Stimulated activated CD8-positive, alpha-beta memory T cell treated with anti-CD3 and anti-CD28 coated beads, Interleukin-12 subunit alpha, Interleukin-12 subunit beta, amount 100 ng/mL, for 24 hours (primary cell): ENCODE measurements around the gene SCN8A.
"Not testable (repeated sequence)": the region's sequence is repeated elsewhere in the genome, so short reads cannot be mapped to it uniquely, and the experiment has no call there.

Experiments used
- DNase-seq: peaks from one replicate; pipeline ENCODE4 v3.0.0-alpha.2; 2020; ENCODE audit errors: extremely low read depth

The SCN8A gene

GRCh38 chr12:51591016-51591901 lies at the start of gene SCN8A:
Gene SCN8A (plus strand): TSS chr12:51591233. CDS start chr12:51662818, 71,585 bp downstream.
- DNase-seq, result no peak

- no peak for DNase-seq
Measured at GRCh38 chr12:51546097-51546496, 44.9 kb upstream of the SCN8A start.

DNA sequence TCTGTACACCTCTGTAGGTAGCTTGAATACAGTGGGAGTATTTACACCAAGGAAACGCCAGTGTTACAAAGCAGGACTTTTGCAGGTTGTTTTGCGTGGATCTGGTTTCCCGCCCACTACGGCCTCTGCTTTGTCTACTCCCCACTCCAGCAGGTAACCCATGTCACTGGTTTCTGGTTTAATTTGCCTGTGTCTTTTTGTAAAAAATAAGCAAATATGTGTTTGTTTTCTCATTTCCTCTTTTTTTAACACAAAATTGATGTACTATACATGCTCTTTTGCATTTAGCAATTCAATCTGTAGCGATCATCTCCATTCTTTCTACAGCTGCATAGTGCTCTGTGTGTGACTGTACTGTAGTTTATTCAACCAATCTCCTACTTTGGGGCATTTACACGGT lies 43.4 kb upstream of the SCN8A start:
- no peak for DNase-seq

- no peak for DNase-seq
Measured at GRCh38 chr12:51548241-51548640, 42.8 kb upstream of the SCN8A start.

DNA sequence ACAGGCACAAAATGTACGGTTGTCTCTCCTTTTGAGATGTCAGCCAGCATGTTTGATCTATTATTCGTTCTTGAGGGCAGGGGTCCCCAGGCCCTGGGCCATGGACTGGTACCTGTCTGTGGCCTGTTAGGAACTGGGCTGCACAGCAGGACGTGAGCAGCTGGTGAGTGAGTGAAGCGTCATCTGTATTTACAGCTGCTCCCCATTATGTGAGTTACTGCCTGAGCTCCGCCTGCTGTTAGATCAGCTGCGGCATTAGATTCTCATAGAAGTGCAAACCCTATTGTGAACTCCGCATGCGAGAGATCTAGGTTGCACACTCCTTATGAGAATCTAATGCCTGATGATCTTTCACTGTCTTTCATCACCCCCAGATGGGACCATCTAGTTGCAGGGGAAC lies 41.4 kb upstream of the SCN8A start:
- no peak for DNase-seq

DNA sequence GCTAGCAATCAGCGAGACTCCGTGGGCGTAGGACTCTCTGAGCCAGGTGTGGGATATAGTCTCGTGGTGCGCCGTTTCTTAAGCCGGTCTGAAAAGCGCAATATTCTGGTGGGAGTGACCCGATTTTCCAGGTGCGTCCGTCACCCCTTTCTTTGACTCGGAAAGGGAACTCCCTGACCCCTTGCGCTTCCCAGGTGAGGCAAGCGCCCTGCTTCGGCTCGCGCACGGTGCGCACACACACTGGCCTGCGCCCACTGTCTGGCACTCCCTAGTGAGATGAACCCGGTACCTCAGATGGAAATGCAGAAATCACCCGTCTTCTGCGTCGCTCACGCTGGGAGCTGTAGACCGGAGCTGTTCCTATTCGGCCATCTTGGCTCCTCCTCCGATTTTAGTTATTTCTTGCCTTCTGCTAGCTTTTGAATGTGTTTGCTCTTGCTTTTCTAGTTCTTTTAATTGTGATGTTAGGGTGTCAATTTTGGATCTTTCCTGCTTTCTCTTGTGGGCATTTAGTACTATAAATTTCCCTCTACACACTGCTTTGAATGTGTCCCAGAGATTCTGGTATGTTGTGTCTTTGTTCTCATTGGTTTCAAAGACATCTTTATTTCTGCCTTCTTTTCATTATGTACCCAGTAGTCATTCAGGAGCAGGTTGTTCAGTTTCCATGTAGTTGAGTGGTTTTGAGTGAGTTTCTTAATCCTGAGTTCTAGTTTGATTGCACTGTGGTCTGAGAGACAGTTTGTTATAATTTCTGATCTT lies 22.6 kb upstream of the SCN8A start:
- not testable (repeated sequence) for DNase-seq

GRCh38 chr12:51579321-51579850 lies 11.6 kb upstream of the SCN8A start:
- DNase-seq, result no peak

DNA sequence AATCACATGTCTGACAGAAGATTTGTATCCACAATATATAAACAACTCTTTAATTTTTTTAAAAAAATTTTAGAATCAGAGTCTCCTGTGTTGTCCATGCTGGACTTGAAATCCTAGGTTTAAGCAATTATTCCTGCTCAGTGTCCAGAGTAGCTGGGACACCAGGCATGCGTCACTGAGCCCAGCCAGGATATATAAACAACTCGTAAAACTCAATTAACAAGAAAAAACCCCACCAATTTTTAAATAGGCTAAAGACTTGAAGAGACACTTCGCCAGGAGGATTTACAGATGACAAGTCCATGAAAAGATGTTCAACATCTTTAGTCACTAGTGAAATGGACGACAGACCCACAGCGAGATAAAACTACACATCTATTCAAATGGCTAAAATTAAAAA lies 2.0 kb upstream of the SCN8A start:
- no peak for DNase-seq

GRCh38 chr12:51589557-51590176 lies 1.4 kb upstream of the SCN8A start:
- no peak for DNase-seq

DNA sequence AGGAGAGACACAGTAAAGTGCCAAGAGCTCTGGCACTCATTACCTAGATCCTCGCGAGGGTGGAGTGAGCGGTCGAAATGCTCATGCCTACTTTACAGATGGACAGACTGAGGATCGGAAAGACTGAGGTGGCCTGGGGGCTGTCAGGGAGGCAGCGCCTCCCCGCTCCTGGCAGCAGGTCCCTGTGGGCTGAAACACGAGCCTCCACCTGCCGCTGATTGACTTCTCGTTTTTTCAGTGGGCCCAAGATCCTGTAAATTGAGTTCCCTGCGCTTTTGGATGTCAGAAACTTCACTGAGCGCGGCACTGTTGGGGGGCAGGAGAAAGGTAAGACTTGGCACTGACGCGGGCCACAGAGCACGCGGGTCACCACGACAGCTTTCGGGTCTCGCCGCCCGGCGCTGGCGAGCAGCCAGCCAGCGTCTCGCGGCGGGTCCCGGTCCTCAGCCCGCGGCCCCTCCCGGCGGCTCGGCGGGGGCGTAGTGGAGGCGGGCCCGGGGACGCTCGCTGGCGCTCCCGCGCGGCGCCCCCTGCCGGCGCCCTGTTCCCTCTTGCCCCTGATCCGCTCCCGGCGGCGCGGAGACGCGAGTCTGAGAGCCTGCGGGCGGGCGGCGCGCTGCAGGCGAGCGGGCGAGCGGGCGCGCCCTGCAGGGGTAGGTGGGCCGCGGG lies 552 bp upstream of the SCN8A start:
- peak; percentile 41 for DNase-seq

- DNase-seq, result no peak
Measured at GRCh38 chr12:51592034-51592705, 1.1 kb downstream of the SCN8A start.

GRCh38 chr12:51593021-51593420 lies 2.0 kb downstream of the SCN8A start:
- no peak for DNase-seq

GRCh38 chr12:51593539-51593938 lies 2.5 kb downstream of the SCN8A start:
- DNase-seq, result no peak

DNA sequence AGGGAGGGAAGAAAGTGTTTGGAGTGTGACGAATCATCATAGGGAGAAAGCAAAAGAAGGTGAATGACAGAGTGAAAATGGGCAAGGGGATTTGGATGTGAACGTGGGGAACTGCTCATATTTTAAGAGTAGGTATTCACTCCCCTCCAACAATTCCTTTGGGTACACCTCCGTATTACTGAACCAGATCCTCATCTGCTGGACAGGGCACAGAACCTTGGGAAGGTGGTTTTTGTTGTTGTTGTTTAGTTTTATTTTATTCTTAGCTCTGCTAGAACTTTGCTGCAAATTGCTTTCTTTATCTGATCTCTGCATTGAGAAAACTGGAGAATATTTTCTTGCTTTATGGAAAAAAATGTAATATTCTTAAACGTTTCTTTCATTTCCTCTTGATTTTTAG lies 7.1 kb downstream of the SCN8A start:
- DNase-seq, result no peak

DNA sequence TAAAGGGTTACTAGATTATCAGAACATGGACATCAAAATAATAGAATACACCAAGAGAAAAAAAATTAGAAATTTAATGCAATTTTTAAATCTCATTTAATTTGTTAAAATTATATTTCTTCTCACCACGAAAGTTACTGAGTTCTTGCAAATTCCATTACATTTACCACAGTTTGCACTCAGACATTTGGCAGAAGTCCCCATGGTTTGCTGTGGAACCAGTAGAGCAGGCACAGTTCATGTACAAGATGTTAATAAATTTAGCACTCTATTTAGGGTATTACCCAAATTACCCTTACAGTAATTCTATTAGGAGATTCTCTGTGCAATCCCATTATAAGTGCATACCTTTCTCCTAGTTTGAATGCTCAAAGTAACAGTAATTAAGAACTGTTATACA lies 9.7 kb downstream of the SCN8A start:
- DNase-seq, result no peak

- DNase-seq, result no peak
Measured at GRCh38 chr12:51601241-51601640, 10.2 kb downstream of the SCN8A start.

DNA sequence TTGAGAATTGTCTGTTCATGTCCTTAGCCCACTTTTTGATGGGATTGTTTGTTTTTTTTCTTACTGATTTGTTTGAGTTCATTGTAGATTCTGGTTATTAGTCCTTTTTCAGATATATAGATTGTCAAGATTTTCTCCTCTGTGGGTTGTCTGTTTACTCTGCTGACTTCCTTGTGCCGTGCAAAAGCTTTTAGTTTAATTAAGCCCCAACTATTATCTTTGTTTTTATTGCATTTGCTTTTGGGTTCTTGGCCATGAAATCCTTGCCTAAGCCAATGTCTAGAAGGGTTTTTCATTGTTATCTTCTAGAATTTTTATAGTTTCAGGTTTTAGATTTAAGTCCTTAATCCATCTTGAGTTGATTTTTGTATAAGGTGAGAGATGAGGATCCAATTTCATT lies 14.9 kb downstream of the SCN8A start:
- DNase-seq, result not testable (repeated sequence)

DNA sequence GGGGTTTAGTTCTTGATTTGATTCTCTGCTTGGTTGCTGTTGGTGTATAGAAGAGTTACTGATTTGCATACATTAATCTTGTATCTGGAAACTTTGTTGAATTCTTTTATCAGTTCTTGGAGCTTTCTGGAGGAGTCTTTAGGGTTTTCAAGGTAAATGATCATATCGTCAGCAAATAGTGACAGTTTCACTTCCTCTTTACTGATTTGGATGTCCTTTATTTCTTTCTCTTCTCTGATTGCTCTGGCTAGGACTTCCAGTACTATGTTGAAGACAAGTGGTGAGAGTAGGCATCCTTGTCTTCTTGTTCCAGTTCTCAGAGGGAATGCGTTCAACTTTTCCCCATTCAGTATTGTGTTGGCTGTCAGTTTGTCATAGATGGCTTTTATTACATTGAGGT lies 16.2 kb downstream of the SCN8A start:
- DNase-seq, result not testable (repeated sequence)

DNA sequence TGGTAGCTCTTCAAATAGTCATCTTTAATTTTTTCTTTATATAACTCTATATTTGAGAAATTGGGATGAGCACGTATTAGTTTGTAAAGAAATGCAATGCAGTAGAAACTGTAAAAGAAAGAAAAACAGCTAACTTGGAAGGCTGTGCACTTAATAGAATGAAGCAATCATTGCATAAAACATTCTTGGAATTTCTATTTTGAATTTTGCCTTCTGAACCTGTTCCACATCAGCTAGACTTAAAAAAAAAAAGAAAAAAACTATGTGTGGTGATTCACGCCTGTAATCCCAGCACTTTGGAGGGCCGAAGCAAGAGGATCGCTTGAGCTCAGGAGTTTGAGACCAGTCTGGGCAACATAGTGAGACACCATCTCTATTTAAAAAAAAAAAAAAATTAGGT lies 29.4 kb downstream of the SCN8A start:
- no peak for DNase-seq

DNA sequence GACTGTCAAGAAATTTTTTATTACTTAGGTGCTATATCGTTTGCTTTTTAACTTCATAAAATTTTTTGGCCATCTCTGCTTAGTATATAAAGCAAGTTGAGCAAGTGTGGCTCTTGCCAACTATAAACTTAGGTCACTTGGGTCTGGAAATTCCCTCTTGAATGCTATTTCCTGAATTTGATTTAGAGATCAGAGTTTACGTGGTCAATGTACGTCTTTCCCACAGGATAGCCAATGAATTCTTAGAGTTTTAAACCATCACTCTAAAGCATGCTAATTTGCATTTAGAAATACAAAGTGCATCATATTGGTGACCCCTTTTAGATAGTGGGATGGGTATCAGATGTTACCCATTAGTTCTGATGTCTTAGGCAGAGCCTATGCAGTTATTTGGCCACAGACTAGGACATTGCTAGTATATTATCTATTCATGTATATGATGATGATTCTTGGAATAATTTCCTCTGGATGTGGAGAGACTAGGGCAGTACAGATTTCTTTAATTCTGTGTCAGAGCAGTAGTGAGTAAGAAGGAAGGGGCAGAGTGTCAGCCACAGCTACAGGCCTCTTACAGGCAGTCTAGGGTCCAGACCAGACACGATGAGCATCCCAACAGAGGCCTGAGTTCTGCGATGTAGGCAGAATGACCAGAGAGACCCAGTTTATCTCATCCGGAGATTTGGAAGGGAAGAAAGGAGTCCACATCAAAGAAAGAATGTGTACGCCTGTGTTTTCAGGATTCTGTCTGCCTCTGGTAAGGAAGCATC lies 30.3 kb downstream of the SCN8A start:
- DNase-seq, result no peak
